Ramos (cell line): ENCODE measurements around the gene MYO16.
"Not testable (repeated sequence)": the region's sequence is repeated elsewhere in the genome, so short reads cannot be mapped to it uniquely, and the experiment has no call there.

ENCODE experiments used
- in situ Hi-C: fragments of 300-500 bp; cut with MboI; formaldehyde crosslinking; loops from one replicate; pipeline ENCODE4 v1.14.3; 2022; ENCODE audit warnings: low sequenced_read_pairs; ENCODE audit not compliant: unreplicated experiment

MYO16 gene

DNA sequence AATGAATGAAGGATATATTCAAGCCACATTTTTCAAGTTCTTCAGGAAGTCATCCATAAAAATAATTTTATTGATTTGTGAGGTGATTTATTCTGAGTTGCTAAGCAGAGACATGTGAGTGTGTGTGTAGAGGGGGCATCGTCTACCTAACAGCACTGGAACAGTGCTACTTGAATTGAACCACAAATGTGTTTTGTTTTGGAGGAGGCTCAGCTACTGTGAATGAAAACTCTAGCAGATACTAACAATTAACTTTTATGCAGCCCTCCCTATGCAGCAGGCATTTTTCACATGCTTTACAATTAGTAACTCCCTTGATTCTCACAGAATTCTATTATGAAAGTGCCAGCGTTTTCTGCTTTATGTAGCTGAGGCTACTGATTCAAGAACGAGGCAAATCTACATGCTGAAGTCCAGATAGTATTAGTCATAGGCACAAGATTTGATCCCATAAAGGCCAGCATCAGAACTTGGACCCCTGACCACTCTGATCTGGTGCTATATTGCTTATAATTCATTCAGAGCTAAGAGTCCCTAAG is 103.7 kb downstream of the MYO16 start:
- in situ Hi-C loops = no loop called here

DNA sequence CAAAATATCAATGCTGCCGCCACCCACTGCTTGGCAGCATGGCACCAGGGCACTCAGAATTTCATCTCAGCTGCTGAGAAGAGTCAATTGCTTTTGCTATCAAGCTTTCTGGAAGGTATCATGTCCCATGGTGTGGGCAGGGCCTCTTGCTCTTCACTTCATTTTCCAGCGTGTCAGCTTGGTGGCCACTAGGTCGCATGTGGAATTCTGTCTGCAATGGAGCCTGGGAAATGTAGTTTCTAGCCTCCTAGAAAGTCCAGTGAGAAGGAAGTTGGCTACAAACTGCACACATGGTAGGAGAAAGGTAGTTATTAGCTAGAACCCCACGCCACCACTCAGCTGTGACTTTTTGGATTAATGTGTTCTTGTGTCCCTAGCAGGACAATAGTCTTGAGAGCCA is 105.3 kb downstream of the MYO16 start:
- in situ Hi-C loops = no loop called here

- in situ Hi-C loops = no loop called here
These were observed 112.5 kb downstream of the MYO16 start for GRCh38 chr13:108741930-108742329.

DNA sequence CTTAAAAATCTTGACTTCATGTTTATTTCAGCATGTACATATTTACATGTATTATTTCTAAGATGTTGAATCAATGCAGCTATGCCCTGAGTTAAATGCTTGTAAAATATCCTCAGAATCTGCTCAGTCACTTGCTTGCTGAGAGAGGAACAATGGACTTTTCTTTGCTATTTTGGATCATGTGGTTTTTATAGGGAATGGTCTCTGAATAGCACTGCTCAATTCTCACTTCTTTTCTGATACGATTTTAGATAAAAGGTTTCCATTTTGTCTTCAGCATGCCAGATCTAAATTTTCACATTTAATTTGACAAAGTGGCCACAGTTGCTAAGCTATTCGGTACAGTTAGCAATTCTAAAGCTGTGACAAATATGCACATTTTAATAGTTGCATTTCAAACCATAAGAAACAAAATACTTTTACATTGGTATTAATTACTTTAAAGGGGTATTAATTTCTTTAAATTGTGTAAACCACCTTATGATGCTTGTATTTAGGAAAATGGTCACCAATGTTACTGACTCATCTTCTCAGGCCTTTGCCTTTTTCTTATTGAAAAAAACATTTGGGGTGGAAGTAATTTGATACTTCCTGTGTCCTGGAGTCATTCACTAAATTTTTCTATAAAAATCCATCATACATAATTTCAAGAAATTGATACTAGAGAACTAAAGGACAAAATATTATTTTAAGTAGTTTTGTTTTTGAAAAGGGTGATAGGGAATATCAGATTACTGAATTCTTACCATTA is 113.5 kb downstream of the MYO16 start:
- in situ Hi-C loops = no loop called here

DNA sequence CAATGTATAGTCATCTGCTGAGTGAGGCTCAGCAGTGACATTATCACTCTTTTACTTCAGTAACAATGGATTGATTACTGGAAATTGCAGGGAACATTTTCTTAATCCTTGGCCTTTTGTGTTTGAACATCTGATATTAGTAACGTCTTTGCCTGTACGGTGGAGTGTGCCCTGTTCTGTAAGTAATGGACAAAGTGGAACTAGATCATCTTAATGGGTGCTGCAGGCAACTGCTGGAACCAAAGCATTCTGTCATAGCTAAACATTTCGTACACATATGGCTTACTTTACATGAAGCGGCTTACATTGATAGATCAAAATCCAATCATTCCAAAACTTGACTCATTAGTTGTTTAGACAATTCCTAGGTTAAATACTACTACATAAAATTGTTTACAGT is 114.1 kb downstream of the MYO16 start:
- in situ Hi-C loops = no loop called here

GRCh38 chr13:108747843-108748242 is 118.4 kb downstream of the MYO16 start:
- in situ Hi-C loops = no loop called here

DNA sequence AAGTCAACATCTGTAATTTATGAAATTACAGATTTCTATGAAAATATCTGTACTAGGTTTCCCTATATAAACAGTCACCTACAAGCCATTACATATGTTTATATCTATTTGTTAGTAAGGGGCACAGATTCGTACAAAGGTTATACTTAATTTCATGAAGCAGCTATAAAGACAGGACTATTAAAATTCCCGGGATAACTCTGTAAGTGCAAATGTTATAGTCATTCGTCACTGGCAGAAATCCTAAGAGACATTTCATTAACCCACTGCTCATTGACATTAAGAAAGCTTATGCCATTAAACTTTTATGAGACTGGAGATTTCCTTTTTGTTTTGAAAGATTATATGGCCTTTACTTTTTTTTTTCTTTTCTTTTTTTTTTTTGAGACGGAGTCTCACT is 122.9 kb downstream of the MYO16 start:
- in situ Hi-C loops = no loop called here

DNA sequence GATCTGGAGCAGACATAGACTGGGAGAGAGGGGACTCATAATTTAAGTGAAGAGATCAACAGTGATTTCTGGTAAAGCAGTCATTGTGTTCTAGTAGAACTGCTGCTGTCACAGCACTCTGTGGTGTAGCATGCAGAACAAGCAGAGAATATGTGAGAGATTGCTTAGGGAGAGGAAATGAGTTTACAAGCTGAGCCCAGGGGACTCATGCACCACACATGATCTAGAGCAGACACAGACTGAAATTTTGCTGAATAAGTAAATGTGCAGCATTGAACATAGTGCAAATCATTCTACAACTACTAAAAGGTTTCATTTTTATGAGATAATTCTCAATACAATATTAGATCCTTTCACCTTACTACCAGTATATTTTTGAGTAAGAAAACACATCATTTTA is 125.7 kb downstream of the MYO16 start:
- in situ Hi-C loops = no loop called here

DNA sequence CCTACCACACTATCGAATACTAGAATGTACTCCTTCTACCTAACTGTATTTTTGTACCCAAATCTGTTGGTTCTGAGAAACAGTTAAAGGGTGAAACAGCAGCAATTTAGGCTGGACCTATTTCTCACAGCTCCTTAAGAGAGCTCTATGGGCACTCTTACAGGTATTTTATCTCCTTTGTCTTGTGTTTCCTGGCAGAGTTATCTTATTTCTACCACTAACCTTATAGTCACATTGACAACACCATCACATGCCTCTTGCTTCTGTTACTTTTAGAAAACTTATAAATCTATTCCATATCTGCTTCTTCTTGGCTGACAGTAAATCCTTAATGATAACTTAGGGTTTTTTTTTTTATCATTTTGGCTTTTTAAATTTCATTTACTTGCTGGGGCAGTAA is 130.7 kb downstream of the MYO16 start:
- in situ Hi-C loops = no loop called here

- in situ Hi-C loops = no loop called here
These were observed 131.1 kb downstream of the MYO16 start for GRCh38 chr13:108760541-108760940.

- in situ Hi-C loops = no loop called here
These were observed 138.6 kb downstream of the MYO16 start for GRCh38 chr13:108768035-108768434.

DNA sequence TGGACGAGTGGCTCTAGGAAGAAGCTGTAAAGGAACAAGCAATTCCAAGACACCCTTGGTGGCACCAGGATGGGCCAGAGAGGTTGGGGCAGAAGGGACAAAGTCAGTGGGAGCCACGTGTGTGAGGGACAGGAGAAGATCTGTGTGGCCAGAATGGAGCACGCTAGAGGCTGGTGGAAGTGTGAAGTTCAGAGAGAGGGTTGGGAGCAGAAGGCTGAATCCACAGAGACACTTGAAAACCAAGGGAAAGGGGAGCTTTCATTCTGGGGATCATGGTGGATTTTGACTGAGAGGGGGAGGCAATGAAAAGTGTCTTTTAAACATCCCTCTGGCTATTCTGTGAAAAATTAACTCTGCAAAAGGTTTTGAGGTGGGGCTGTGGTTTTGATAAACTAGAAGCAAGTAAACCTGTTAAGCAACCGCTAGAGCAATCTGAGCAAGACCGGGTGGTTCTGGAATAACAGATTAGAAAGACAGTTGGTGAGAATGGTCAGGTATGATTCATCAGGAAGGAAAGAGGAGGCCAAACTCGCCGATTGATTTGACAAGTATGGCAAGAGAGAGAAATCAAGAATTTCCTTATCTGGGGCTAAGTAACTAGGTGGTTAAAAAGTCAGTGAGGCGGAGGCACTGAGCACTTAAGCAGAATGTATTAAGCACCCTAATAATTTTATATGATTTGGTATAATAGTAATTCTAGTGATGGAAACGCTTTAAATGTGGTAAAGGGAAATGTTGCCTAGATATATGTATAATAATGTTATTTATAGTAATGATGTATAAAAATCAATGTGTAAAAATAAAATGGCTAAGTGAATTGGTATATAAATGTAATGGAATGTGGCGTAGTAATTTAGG is 140.0 kb downstream of the MYO16 start:
- in situ Hi-C loops = no loop called here

GRCh38 chr13:108775597-108775996 is 146.2 kb downstream of the MYO16 start:
- in situ Hi-C loops = no loop called here

DNA sequence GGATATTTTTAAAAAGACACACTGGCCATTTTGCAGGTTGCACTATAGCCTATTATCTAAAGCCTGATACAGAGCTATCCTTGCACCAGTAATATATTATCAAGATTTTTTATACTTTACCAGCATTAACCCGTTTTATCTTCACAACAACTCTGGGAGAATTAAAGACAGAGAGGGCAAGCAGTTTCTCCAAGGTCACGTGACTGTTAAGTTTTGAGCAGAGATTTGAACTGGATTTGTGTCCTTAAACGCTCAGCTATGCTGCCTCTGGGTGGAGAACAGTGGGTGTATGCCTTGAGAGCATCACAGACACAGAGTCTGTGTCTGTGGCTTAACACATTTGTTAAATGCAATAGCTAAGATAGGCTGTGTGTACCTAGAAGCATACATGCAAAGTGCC is 147.2 kb downstream of the MYO16 start:
- in situ Hi-C loops = no loop called here

GRCh38 chr13:108777421-108778420 is 148.3 kb downstream of the MYO16 start:
- in situ Hi-C loops = no loop called here

DNA sequence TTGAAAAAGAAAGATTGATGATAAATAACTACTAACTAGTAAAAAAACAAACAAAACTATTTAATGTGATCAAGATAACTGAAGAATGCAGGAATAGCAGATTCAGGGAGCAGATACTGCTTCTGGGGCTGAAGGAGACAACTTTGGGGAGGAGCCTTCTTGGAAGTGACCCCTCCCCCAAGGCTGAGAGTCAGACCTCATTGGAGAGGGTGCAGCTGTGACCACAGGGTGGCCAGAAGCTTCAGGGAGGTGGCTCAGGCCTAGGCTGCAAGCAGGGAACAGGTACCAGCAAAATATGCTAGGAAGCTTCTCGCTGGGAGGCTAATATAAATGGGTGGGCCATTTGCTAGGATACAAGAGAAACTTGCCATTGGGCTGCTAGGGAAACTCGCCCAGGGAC is 149.9 kb downstream of the MYO16 start:
- in situ Hi-C loops = no loop called here

- in situ Hi-C loops = no loop called here
These were observed 151.3 kb downstream of the MYO16 start for GRCh38 chr13:108780706-108781105.

DNA sequence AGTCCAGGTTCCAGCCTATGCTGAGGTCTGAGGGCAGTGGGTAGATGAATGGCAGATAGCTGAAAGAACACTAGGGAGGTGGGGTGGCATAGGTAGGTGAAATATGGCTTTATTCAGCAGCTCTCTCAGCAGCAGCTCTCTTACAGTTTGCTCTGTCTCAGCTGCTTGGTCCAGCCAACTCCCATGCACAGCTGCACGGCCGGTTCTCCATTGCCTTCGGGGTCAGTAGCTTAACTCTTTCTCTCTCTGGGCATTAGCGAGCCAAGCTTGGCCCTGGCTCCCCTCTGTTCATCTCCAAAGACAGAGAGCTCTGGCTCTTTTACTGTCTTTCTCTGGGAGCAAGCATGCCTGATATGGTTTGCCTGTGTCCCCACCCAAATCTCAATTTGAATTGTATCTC is 151.9 kb downstream of the MYO16 start:
- in situ Hi-C loops = no loop called here

- in situ Hi-C loops = not testable (repeated sequence)
These were observed 153.1 kb downstream of the MYO16 start for GRCh38 chr13:108782480-108782879.

- in situ Hi-C loops = no loop called here
These were observed 156.4 kb downstream of the MYO16 start for GRCh38 chr13:108785844-108786243.
